HG03097 (cell line): ENCODE data around the gene APOL2.
"Not testable (repeated sequence)": the region's sequence is repeated elsewhere in the genome, so short reads cannot be mapped to it uniquely, and the experiment has no call there.

Source experiments
- ATAC-seq: cut with Tn5 transposase; IDR thresholded peaks from one replicate; pipeline ENCODE4 v1.9.1; 2021; ENCODE audit not compliant: unreplicated experiment, low FRiP score

Gene APOL2

GRCh38 chr22:36263216-36263673, 23.9 kb upstream of the APOL2 start:
- ATAC-seq = not testable (repeated sequence)

DNA sequence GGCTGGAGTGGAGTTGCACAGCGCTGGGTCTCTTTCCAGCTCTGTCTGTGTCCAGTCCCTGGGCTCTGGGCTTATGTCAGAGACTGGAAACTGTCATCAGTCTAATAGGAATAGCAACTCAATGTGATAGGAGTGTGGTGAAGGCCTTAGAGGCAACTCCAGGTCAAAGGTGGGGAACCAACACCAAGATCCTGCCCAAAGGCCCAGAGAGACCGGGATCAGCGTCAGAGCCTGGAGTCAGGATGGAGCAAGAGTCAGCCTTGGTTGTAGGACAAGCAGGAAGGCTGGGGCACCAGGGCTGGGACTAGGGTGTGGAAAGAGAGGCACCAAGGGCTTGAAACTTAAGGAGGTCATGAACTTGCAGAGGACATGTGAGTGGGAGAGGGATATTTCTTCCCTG, 23.0 kb upstream of the APOL2 start:
- not testable (repeated sequence) for ATAC-seq

- ATAC-seq = not testable (repeated sequence)
These were observed 22.3 kb upstream of the APOL2 start for GRCh38 chr22:36261675-36262074.

- ATAC-seq = no peak
These were observed 20.4 kb upstream of the APOL2 start for GRCh38 chr22:36259615-36260300.

DNA sequence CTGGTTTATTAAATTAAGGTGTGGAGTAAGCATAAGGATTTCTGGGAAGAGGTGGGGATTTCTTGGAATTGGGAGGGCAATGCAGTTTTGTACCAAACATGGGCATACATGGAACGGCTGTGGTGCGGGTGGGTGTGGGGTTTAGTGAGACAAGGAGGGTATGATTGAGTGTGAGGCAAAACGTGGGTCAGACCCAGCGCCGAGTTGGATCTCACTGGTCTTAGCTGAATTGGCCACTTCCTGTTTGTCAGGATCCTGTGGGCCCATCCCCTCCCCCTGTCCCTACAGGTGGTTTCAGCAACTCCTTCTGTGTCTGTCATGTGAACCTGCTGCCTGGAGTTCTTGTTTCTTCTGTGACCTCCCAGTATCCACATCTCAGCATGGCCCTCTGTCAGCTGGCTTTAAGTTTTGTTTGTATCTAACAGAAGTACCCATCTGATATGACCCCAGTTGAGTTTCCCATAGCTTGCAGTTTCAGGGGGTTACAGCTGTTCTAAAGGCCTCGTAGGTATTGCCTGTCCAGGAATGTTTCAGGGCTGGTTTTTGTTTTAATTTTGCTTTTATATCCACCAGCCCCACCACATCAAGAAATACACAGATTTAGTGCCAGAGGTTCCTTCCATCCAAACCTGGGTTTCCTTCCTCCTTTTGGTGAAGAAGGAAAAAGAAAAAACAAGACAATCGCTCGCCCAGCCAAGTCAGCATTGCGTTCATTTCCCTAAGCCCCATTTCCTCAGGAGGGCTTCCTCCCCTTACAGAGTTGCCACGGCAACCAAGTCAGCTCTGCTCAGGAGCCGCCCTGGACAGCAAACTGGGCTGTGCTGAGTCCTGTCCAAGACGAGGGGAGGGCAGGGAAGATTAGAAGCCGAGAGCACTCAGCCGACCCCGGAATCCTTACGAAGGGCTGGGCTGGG, 19.6 kb upstream of the APOL2 start:
- no peak for ATAC-seq

DNA sequence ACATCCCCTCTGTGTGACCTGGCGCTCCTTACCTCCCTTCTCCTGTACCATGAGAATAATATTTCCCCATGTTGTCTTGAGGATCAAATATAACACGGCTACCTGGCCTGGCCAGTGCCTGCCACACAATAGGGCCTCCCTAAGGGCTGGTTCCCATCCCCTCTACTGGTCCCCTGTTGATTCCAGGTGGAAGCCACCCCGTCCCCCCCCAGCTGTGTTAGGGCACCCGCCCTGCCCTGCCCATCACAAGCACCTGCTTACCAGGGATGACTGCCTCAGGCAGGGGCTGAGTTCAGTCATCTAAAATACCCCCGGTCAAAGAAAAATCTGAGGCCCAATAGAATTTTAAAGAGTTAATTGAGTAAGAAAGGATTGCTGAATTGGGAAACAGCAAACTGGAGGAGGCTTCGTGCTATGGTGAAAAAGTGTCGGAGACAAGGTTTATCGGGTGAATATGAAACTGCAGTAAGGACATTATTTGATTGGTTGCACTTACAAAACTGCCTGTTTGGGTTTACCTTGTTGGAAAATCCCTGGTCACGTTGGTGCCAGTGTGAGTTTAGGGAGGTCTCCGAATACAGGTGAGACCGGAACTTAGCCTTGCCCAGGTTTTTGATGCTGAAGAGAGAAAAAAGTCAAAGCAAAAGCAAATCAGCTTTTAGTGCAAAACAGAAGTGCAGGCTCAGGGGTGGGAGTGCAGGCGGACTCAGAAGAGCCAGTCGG, 18.8 kb upstream of the APOL2 start:
- no peak for ATAC-seq

DNA sequence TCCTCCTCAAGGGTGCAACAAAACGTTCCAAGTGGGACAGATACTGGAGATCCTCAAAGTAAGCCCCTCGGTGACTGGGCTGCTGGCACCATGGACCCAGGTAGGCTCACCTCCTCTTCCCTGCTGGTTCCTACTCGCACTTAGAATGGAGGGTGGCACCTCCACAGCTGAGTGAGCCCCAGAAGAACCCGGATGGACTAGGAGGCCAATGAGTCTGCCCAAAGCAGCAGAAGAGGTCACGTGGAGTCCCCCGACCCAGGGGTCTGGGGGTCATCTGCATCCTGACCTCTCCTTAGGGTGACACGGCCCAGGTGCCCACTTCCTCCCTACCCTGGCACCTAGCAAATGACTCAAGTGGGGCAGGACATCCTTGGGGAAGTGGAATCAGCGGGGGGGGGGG, 18.0 kb upstream of the APOL2 start:
- no peak for ATAC-seq

- no peak for ATAC-seq
These were observed 17.2 kb upstream of the APOL2 start for GRCh38 chr22:36256478-36256877.

GRCh38 chr22:36255572-36255971, 16.2 kb upstream of the APOL2 start:
- not testable (repeated sequence) for ATAC-seq

GRCh38 chr22:36253523-36254490, 14.5 kb upstream of the APOL2 start:
- ATAC-seq = no peak

- peak; percentile 61 for ATAC-seq
These were observed 13.6 kb upstream of the APOL2 start, which contains the start of gene APOL1 for GRCh38 chr22:36252754-36253522. Gene APOL1 (plus strand): TSS chr22:36253133. CDS start chr22:36254956, 1,823 bp downstream.

DNA sequence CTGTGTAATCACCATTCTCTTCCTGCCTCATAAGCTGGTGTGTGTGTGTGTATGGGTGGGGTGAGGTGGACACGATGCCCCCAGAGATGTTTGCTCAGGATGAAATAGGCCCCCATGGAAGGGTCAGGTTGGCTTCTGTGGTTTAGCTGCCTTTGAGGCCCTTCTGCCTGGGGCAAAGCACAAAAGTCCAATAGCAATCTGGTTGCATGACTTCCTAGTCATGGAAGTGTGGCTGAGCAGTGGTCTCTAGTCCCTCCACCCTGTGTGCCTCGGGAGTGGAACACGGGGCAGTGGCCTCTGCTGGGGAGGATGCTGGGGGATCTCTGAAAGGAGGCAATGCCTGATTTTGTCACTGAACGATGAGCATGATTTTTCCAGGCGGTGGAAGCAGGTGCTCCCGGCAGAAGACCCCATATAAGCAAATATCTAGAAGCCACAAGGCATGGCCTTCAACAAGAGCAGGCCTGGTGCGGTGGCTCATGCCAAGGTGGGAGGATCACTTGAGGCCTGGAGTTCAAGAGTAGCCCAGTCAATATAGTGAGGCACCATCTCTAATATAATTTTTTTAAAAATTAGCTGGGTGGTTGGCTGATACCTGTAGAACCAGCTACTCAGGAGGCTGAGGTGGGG, 12.8 kb upstream of the APOL2 start:
- ATAC-seq = not testable (repeated sequence)

- not testable (repeated sequence) for ATAC-seq
These were observed 11.1 kb upstream of the APOL2 start for GRCh38 chr22:36250292-36250960.

DNA sequence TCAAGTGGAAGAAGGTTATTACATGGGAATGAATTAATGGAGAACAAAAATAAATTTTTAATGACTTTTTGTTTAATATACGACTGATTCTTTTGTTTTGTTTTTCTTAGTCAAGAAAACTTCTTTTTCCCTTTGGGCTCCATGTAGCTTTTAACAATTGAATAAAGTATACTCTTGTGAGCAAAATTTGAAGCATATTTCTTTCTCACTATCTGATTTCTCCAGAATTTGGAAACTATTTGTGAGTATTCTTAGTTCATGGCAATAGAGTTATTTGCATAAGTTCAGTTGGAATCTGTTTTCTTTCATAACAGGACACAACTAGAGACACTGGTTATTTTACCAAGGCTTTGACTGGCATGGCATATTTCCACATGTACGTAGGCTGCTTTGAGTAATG, 9.8 kb upstream of the APOL2 start:
- no peak for ATAC-seq

DNA sequence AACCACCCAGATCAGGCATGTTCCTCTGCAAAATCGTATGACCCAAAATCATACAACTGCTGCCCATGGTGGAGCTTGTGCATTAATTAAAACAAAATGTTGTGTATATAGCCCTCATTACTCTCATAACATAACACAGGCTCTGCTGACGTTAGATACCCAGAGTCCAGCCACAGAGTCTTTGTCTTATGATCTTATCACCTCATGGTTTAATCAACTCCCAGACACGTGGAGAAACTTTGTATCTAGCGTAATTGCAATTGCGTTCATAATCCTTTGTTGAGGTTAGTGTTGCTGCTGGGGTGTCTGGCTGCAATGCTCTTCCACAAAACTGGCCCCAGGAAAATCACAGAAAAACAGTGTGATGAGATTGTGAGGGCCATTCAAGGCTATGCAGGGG, 8.6 kb upstream of the APOL2 start:
- ATAC-seq = no peak

GRCh38 chr22:36246718-36247117, 7.4 kb upstream of the APOL2 start:
- no peak for ATAC-seq

DNA sequence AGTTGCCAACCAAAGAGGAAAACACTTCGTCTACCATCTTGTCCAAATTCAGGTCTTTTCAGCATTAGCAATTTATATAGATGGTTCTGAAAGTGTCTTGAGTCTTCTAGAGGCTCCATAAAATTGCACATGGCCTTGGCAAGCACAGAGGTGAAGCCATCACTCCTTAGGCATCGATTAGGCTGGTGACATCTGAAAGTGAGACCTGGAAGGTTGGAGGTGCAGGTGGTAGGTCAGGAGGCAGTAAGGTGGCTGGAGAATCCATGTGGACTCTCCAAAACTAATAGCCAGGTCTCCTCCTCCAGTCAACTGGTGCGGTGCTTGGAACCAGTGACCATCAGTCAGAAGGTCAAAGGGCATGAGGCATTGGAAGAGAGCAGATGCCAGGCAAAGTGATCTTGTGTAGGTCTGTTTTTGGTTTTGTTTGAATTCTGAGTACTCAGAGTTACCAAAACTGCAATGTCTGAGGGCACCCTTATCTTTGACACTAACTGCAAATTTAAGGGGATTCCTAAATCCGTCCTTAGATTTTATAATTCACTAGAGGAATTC, 6.6 kb upstream of the APOL2 start:
- ATAC-seq = no peak
